ENCODE measurements around the gene KRT37.

Gene KRT37

DNA sequence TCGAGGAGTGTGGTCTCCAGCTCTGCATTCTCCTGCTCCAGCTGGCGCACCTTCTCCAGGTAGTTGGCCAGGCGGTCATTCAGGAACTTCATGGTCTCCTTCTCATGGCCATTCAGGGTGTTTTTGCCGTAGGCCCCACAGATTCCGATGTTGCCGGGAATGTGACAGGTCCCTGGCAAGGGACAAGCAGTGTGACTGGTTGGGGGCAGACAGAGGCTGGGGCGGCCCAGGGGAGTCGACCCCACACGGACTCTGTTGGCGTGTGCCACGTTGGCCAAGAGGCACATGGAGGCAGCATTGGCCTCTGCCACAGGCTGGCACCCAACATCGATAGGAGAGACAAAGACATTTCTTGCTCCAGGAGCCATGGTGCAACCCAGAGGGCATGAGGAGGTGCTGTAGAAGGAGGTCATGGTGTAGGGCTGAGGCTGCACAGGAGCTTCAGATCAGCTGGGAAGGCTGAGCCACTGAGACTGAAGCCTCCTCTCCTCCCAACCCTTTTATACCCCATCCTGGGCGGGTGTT, at the start of gene KRT37:
KRT37 (minus strand) TSS at position 475 of the 525 bp plus-strand sequence; CDS start at position 413, 62 bp downstream.
- no peak for DNase-seq

DNA sequence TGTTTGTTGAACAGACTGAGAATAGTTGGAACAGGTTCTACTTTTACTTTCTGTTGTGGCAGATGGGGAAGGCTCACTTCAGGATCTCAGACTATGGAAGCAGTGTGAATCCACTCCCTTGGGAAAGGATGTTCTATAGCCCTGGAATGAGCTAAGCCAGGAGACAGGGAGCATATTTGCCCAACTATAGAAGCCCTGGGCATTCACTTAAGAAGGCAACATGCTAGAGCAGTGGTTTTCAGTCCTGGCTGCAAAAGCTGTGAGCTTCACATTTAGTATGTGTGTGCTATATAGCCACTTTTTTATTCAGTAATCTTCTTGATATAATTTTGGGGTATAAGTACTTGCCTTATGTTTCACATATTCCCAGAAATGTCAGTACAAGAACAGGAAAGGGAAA, 44.0 kb upstream of the KRT37 start:
- no peak for DNase-seq

- no peak for DNase-seq
Observed at GRCh38 chr17:41467561-41467960, 43.2 kb upstream of the KRT37 start.

- no peak for DNase-seq
Observed at GRCh38 chr17:41466988-41467387, 42.6 kb upstream of the KRT37 start, which contains the start of gene KRT32. Gene KRT32 (minus strand): TSS chr17:41467386. CDS start chr17:41467325, 61 bp downstream.

GRCh38 chr17:41464682-41465081, 40.3 kb upstream of the KRT37 start:
- peak; percentile 98 for DNase-seq

DNA sequence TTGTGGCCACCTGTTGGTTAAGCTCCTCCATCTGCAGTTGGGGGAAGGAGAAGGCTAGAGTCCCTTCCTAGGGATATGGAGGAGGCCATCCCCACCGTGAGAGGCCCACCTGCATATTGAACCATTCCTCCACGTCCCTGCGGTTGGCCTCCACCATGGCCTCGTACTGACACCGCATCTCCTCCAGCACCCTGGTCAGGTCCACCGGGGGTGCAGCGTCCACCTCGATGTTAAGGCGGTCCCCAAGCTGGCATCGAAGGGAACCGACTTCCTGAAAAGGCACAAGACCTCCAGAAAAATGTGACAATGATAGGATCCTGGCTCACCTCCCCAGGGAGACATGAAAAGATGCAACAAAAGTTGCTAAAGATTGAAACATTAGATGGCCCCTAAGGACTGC, 39.8 kb upstream of the KRT37 start:
- DNase-seq: no peak

DNA sequence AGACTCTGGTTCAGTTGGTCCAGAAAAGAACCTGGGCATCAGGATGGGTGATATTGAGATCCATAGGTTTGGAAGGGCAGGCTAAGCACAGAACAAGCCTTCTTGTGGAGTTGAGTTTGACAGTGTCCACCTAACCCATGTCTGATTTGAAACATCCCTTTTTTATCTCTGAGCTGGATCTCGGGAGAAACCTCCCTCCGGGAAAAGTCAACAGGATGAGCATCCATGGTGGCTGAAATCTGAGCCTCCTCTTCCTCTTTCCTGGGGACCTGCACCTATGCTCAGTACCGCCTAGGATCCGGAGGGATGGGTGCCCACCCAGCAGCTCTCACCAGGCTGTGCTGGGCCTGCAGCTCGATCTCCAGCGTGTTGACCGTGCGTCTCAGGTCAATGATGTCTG, 39.4 kb upstream of the KRT37 start:
- no peak for DNase-seq

DNA sequence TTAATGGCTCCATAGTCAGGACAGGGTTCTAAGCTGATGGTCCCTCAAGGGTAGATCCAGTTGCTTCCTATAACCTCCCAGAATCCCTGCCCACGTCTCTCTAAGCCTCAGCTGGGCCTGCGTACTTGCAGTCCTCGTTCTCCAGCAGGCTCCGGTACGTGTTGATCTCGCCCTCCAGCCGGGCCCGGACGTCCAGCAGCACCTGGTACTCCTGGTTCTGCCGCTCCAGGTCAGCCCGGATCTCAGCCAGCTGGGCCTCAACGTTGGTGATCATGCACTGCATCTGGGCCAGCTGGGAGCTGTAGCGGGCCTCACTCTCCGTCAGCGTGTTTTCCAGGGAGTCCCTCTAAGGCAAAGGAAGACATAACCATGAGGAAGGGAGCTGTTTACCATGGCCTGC, 38.3 kb upstream of the KRT37 start:
- DNase-seq: no peak

GRCh38 chr17:41457676-41458075, 33.3 kb upstream of the KRT37 start:
- no peak for DNase-seq

- DNase-seq: no peak
Observed at GRCh38 chr17:41456204-41456603, 31.8 kb upstream of the KRT37 start.

- peak; percentile 27 for DNase-seq
Observed at GRCh38 chr17:41455236-41455635, 30.9 kb upstream of the KRT37 start.

DNA sequence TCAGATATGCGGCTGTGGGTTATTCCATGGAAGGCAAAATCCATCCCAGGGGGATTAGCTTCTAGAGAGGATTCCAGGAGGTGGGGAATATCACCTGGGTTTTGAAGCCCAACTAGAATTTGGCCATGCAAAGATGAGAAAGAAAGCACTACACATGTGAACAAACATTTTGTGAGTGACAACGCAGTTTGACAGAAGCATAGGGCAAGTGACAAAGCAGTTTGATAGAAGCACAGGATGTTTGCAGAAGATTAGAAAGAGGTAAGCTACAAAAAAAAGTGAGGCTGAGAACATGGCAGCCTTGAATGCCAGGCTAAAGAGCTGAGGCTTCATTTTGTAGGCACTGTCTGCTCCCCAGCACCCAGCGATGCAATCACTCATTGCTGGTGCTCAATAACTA, 28.7 kb upstream of the KRT37 start:
- DNase-seq: no peak

GRCh38 chr17:41452281-41452680, 27.9 kb upstream of the KRT37 start:
- no peak for DNase-seq

GRCh38 chr17:41451154-41451728, 26.9 kb upstream of the KRT37 start:
- DNase-seq: peak; percentile 90

DNA sequence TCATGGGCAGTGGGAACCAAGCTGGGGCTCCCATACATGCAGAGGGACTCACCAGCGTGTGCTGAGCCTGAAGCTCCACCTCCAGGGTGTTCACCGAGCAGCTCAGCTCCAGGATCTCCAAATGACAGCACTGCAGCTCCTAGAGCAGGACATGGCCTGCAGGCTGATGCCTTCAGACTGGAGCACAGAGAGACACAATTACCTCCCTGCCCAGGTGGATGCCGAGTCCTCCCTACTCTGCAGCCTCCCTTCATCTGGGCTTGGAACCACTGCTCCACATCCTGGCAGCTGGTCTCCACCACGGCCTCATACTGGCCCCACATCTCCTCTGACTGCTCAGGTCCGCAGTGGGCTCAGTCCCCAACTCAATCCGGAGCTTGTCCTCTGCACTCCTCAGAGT, 24.6 kb upstream of the KRT37 start:
- no peak for DNase-seq

DNA sequence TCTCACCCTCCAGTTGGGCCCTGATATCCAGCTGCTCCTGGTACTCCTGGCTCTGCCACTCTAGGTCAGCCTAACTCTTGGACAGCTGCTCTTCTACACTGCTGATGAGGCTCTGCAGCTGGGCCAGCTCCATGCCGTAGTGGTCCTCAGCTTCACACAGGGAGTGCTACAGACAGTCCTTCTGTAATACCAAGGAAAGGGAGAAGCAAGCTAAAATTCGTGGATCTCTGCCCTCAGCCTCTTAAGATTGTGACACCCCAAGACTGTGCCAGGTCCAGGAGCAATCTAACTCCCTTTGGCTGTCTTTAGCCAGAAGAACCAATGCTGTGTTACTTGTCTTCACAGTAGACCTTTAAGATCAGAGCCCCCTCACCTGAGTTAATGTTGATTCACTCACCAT, 24.1 kb upstream of the KRT37 start:
- no peak for DNase-seq

GRCh38 chr17:41446806-41447205, 22.4 kb upstream of the KRT37 start:
- DNase-seq: peak; percentile 75

DNA sequence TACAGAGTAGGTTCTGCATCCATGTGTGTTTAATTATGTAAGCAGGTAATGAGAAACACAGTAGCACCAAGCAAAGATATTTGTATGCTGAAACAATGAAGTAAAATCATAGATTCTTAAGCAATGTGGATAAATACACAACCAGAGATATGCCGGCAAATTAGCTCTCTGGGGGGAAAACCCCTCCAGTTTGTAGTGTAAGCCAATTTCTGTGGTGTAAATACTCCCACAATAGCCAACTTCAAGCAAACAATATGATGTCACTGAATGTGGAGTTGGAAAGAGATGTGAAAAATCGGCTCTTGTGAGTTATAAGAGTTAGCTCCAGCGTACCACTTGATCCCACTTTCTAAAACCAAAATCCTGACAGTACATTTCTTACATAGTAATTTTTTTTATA, 20.3 kb upstream of the KRT37 start:
- DNase-seq: no peak

DNA sequence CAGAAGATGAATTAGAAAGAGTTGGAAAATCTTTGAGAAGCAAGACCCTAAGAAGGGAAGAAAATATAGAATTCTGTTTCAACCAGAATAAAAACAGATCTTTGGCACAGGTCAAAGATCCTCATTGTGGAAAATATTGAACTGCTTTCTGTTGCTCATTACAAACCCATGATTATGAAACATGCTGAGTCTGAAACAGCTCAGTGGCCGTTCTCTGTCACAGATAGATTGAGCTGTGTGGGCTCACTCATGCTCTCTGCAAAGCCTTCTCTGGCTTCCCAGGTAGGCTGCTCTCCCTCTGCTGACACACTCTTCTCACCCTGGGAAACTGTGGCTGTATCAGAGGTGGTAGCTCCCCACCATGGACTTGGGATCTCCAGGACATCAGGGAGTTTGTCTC, 19.8 kb upstream of the KRT37 start:
- no peak for DNase-seq

- peak; percentile 90 for DNase-seq
Observed at GRCh38 chr17:41442739-41443138, 18.4 kb upstream of the KRT37 start.

DNA sequence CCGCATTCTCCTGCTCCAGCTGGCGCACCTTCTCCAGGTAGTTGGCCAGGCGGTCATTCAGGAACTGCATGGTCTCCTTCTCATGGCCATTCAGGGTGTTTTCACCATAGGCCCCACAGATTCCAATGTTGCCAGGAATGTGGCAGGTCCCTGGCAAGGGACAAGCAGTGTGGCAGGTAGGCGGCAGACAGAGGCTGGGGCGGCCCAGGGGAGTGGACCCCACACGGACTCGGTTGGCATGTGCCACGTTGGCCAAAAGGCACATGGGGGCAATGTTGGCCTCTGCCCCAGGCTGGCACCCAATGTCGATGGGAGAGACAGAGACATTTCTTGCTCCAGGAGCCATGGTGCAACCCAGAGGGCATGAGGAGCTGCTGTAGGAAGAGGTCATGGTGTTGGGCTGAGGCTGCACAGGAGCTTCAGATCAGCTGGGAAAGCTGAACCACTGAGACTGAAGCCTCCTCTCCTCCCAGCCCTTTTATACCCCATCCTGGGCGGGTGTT, 16.2 kb upstream of the KRT37 start, which contains the start of gene KRT38:
KRT38 (minus strand) TSS at position 453 of the 503 bp plus-strand sequence; CDS start at position 391, 62 bp downstream.
- no peak for DNase-seq

- peak; percentile 25 for DNase-seq
Observed at GRCh38 chr17:41439375-41439774, 15.0 kb upstream of the KRT37 start.

DNA sequence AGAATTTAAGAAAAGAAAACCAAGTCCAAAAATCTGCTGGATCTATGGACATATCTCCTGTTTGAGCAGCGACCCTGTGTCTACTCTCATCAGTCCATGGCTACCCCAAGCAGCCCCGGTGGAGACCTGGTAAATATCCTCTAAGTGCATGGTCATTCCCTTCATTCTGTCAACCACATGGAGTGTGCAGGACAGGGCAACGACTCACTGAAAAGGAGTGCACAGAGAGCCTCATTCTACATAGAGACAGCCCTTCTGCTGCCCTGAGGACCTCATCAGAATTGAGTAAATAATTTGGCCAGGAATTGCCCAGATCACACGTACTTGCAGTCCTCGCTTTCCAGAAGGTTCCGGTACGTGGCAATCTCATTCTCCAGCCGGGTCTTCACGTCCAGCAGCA, 13.4 kb upstream of the KRT37 start:
- peak; percentile 51 for DNase-seq

DNA sequence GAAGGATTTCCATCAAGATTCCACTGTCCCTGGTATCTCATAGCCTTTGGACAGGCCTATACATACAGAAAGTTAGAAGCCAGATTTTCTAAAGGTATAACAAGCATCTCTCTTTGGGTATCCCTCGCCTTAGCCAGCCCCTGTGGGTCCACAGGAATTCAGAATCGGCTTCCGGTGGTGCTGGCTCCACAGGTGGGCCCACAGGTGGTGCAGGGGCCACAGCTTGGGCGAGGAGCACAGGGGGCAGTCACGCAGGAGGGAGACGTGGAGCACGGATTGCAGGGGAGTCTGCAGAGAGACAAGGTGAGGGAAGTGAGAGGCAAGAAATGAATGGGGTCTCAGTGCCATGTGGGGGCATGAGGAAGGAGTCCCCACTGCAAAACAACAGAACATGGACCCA, 12.9 kb upstream of the KRT37 start:
- DNase-seq: no peak

DNA sequence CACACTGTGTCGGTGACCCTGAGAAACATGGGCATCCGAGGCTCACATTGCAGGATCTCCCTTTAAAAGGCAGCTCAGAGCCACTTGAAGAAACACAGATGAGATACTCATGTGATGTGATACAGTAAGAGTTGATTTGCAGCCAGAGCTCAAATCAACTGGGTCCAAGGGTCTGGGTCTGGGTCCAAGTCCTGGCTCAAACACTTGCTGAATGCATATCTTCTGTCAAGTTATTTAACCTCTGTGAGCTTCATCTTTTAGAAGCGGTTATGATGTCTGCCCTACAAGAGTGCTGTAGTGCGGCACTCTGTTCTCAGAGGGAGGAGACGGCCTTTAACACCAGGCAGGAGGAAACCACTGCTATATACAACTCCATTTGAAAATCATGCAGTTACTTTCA, 10.0 kb upstream of the KRT37 start:
- no peak for DNase-seq

Measured in EL (cell line).